ENCODE measurements around the gene ATXN3. TPM values are rescaled to one million over a fixed set of nuclear protein-coding genes. Genes with fewer than 3 reads are reported as not detected.

The ATXN3 gene
- total RNA-seq, 1 donor from 2014 or later, result 24.2 TPM

- Mint-ChIP-seq H3K9me3 (ENCODE audit: unreplicated experiment) (no peaks in the 10 kb centered on the region), H3K36me3 (ENCODE audit: low read depth, unreplicated experiment) (peaks cover 3% of the 10 kb centered on the region), H3K27me3 (ENCODE audit: low read depth, unreplicated experiment) (no peaks in the 10 kb centered on the region), H3K4me3 (ENCODE audit: unreplicated experiment) (no peak overlapping the region), H3K4me1 (ENCODE audit: low read depth, unreplicated experiment) (peaks cover 3% of the 10 kb centered on the region), H3K27ac (ENCODE audit: unreplicated experiment) (no peak overlapping the region)
- peaks cover 4% of the 10 kb centered on the region for H3K36me3 ChIP-seq (ENCODE audit: insufficient read depth, low read length)
- TF ChIP-seq, protein P1, sequence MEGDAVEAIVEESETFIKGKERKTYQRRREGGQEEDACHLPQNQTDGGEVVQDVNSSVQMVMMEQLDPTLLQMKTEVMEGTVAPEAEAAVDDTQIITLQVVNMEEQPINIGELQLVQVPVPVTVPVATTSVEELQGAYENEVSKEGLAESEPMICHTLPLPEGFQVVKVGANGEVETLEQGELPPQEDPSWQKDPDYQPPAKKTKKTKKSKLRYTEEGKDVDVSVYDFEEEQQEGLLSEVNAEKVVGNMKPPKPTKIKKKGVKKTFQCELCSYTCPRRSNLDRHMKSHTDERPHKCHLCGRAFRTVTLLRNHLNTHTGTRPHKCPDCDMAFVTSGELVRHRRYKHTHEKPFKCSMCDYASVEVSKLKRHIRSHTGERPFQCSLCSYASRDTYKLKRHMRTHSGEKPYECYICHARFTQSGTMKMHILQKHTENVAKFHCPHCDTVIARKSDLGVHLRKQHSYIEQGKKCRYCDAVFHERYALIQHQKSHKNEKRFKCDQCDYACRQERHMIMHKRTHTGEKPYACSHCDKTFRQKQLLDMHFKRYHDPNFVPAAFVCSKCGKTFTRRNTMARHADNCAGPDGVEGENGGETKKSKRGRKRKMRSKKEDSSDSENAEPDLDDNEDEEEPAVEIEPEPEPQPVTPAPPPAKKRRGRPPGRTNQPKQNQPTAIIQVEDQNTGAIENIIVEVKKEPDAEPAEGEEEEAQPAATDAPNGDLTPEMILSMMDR (IDR thresholded peaks at IDR 0.05; ENCODE audit: insufficient read depth, low read depth, low read length), result no peak
- no peak for TF ChIP-seq EZH2 (IDR thresholded peaks at IDR 0.05; ENCODE audit: insufficient read depth, low read length)
- no peak for FAIRE-seq
- peaks cover 40% of the 10 kb centered on the region for H4K20me1 ChIP-seq (ENCODE audit: insufficient read depth, low read length)
- no peak overlapping the region for H2AFZ ChIP-seq (ENCODE audit: low read depth, low read length)
- H3K27me3 ChIP-seq (ENCODE audit: insufficient read depth, low read length), result no peaks in the 10 kb centered on the region
- H3K27ac ChIP-seq (ENCODE audit: low read depth, low read length), result no peak overlapping the region
- no peaks in the 10 kb centered on the region for H3K9me3 ChIP-seq (ENCODE audit: insufficient read depth, low read depth, low read length)
- H3K4me1 ChIP-seq (ENCODE audit: insufficient read depth, low read length), result no peaks in the 10 kb centered on the region
- no peak for DNase-seq (ENCODE audit: low read depth)
- H3K4me3 ChIP-seq (ENCODE audit: insufficient read depth, low read depth, low read length), result no peak overlapping the region
- H3K4me2 ChIP-seq (ENCODE audit: low read length), result no peak overlapping the region
- H3K79me2 ChIP-seq (ENCODE audit: insufficient read depth, low read length), result peaks cover 70% of the 10 kb centered on the region
- H3K9ac ChIP-seq (ENCODE audit: low read length), result no peak overlapping the region
Observed at GRCh38 chr14:92099802-92100201, 6.6 kb downstream of the ATXN3 start.

DNA sequence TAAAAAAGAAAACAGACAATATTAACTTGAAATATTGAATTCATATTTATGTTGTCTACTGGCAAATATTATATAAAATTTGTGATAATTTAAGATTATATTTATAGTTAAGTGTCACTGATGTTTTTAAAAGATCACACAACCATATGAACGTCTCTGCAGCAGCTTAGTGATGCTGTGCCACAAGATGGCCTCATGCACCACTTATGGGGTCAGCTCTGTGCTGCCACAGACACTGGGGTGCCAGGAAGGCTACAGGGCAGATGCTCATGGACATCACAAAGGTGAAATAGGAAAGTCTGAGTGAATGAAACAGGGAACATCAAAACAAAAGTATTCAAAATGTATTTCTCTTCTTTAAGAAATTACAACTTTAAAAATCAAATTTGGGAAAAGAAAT is 13.1 kb downstream of the ATXN3 start:
- FAIRE-seq, result no peak
- H3K4me3 Mint-ChIP-seq (ENCODE audit: unreplicated experiment), result no peak overlapping the region
- TF ChIP-seq EZH2 (IDR thresholded peaks at IDR 0.05; ENCODE audit: insufficient read depth, low read length), result no peak
- TF ChIP-seq, protein P1 (IDR thresholded peaks at IDR 0.05; ENCODE audit: insufficient read depth, low read depth, low read length), result no peak
- H3K27ac Mint-ChIP-seq (ENCODE audit: unreplicated experiment), result no peak overlapping the region
- H4K20me1 ChIP-seq (ENCODE audit: insufficient read depth, low read length), result peaks cover 6% of the 10 kb centered on the region
- no peak overlapping the region for H3K4me2 ChIP-seq (ENCODE audit: low read length)
- no peaks in the 10 kb centered on the region for H3K27me3 Mint-ChIP-seq (ENCODE audit: low read depth, unreplicated experiment)
- no peak overlapping the region for H2AFZ ChIP-seq (ENCODE audit: low read depth, low read length)
- no peaks in the 10 kb centered on the region for H3K9me3 ChIP-seq (ENCODE audit: insufficient read depth, low read depth, low read length)
- peaks cover 6% of the 10 kb centered on the region for H3K36me3 ChIP-seq (ENCODE audit: insufficient read depth, low read length)
- H3K36me3 Mint-ChIP-seq (ENCODE audit: low read depth, unreplicated experiment), result peaks cover 2% of the 10 kb centered on the region
- H3K4me1 Mint-ChIP-seq (ENCODE audit: low read depth, unreplicated experiment), result no peaks in the 10 kb centered on the region
- H3K4me1 ChIP-seq (ENCODE audit: insufficient read depth, low read length), result no peaks in the 10 kb centered on the region
- H3K9ac ChIP-seq (ENCODE audit: low read length), result no peak overlapping the region
- H3K27me3 ChIP-seq (ENCODE audit: insufficient read depth, low read length), result no peaks in the 10 kb centered on the region
- no peak overlapping the region for H3K4me3 ChIP-seq (ENCODE audit: insufficient read depth, low read depth, low read length)
- no peaks in the 10 kb centered on the region for H3K9me3 Mint-ChIP-seq (ENCODE audit: unreplicated experiment)
- no peak overlapping the region for H3K27ac ChIP-seq (ENCODE audit: low read depth, low read length)
- peaks cover 11% of the 10 kb centered on the region for H3K79me2 ChIP-seq (ENCODE audit: insufficient read depth, low read length)
- DNase-seq (ENCODE audit: low read depth), result no peak

- Mint-ChIP-seq H3K27ac (ENCODE audit: unreplicated experiment) (no peak overlapping the region), H3K36me3 (ENCODE audit: low read depth, unreplicated experiment) (peaks cover 5% of the 10 kb centered on the region), H3K4me1 (ENCODE audit: low read depth, unreplicated experiment) (no peaks in the 10 kb centered on the region), H3K9me3 (ENCODE audit: unreplicated experiment) (no peaks in the 10 kb centered on the region), H3K4me3 (ENCODE audit: unreplicated experiment) (no peak overlapping the region), H3K27me3 (ENCODE audit: low read depth, unreplicated experiment) (no peaks in the 10 kb centered on the region)
- Histone ChIP-seq H3K9me3 (ENCODE audit: insufficient read depth, low read depth, low read length) (no peaks in the 10 kb centered on the region), H3K27ac (ENCODE audit: low read depth, low read length) (no peak overlapping the region), H3K9ac (ENCODE audit: low read length) (no peak overlapping the region), H3K4me1 (ENCODE audit: insufficient read depth, low read length) (no peaks in the 10 kb centered on the region), H3K36me3 (ENCODE audit: insufficient read depth, low read length) (peaks cover 10% of the 10 kb centered on the region), H3K4me2 (ENCODE audit: low read length) (no peak overlapping the region), H2AFZ (ENCODE audit: low read depth, low read length) (no peak overlapping the region), H3K79me2 (ENCODE audit: insufficient read depth, low read length) (no peaks in the 10 kb centered on the region), H3K27me3 (ENCODE audit: insufficient read depth, low read length) (no peaks in the 10 kb centered on the region), H4K20me1 (ENCODE audit: insufficient read depth, low read length) (no peaks in the 10 kb centered on the region), H3K4me3 (ENCODE audit: insufficient read depth, low read depth, low read length) (no peak overlapping the region)
- no peak for DNase-seq (ENCODE audit: low read depth)
- TF ChIP-seq, protein P1 (IDR thresholded peaks at IDR 0.05; ENCODE audit: insufficient read depth, low read depth, low read length), result no peak
- no peak for TF ChIP-seq EZH2 (IDR thresholded peaks at IDR 0.05; ENCODE audit: insufficient read depth, low read length)
- no peak for FAIRE-seq
Observed at GRCh38 chr14:92088494-92088893, 17.9 kb downstream of the ATXN3 start.
